Adrenal gland (tissue), 5 donors: Measurements from ENCODE around the gene SPATS2.

ENCODE experiments used
- POLR2A ChIP-seq, 2 donors: fragments of 450-650 bp; IDR thresholded peaks; one replicate each; pipeline ENCODE4 v1.6.1; 2017; ENCODE audit warnings: antibody characterized with exemption in 2 of 2, mild to moderate bottlenecking in 2 of 2, moderate library complexity in 1 of 2
- TF ChIP-seq, protein P1 (sequence below), 6 experiments: fragments of 450-650 bp in 4 of 6; fragments of 200-600 bp in 2 of 6; sonication (generic) in 1 of 6; IDR thresholded peaks; 1 replicate in 5 of 6; 2 replicates in 1 of 6; pipeline versions ENCODE4 v1.5.1 to v1.8.0; 2016 to 2021; ENCODE audit warnings: antibody characterized with exemption in 6 of 6, mild to moderate bottlenecking in 2 of 6, moderate library complexity in 1 of 6
- donor health status: DM: no; HTN: no; CAD: no.

DNA sequence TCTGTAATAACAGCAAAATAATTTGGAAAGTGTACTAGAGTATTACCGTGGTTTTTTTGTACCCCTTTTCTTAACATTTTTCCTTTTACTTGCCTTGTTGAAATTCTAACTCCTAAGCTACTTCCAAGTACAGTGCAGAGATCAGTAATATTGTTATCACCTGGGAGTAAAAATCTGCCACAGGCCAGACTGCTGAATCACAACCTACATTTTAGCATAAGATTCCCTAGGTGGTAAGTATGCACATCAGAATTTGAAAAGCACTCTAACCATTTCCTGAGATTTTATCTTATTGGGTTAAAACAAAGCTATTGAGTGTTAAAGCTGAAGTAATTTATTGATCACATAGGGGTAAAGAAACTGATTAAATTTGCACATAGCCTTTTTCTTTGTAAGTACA is 116.4 kb downstream of the SPATS2 start:
- TF ChIP-seq, protein P1, sequence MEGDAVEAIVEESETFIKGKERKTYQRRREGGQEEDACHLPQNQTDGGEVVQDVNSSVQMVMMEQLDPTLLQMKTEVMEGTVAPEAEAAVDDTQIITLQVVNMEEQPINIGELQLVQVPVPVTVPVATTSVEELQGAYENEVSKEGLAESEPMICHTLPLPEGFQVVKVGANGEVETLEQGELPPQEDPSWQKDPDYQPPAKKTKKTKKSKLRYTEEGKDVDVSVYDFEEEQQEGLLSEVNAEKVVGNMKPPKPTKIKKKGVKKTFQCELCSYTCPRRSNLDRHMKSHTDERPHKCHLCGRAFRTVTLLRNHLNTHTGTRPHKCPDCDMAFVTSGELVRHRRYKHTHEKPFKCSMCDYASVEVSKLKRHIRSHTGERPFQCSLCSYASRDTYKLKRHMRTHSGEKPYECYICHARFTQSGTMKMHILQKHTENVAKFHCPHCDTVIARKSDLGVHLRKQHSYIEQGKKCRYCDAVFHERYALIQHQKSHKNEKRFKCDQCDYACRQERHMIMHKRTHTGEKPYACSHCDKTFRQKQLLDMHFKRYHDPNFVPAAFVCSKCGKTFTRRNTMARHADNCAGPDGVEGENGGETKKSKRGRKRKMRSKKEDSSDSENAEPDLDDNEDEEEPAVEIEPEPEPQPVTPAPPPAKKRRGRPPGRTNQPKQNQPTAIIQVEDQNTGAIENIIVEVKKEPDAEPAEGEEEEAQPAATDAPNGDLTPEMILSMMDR (IDR thresholded peaks at IDR 0.05): no peak
- TF ChIP-seq POLR2A (IDR thresholded peaks at IDR 0.05): no peak
